Activated CD8-positive, alpha-beta memory T cell treated with anti-CD3 and anti-CD28 coated beads for 24 hours (primary cell): ENCODE data around the gene CNTNAP4.

Experiments
- DNase-seq: peaks from one replicate; pipeline ENCODE4 v3.0.0-alpha.2; 2020

CNTNAP4 gene

DNA sequence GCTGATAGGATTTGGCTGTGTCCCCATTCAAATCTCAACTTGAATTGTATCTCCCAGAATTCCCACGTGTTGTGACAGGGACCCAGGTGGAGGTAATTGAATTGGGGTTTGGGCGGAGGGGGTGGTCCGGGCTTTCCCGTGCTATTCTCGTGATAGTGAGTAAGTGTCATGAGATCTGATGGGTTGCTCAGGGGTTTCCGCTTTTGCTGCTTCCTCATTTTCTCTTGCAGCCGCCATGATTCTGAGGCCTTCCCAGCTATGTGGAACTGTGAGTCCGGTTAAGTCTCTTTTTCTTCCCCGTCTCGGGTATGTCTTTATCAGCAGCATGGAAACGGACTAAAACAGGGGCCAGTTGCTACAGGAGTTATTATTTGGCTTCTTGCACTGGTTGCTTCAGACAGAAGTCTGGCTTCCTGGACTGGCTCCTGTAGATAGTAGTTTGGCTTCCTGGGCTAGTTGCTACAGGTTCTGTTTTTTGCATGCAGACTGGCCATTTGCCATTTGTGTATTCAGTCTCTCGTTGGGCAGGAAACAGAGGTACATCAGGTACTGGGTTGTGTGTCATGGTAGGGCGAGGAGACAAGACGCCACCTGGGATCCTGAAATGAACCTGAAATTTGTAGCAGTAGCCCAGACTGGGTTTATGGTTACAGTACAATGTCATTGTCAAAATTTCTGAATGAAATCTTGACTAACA, 32.6 kb downstream of the CNTNAP4 start:
- DNase-seq: no peak

GRCh38 chr16:76311260-76311659, 34.1 kb downstream of the CNTNAP4 start:
- DNase-seq: no peak

- DNase-seq: no peak
Observed at GRCh38 chr16:76318565-76318964, 41.4 kb downstream of the CNTNAP4 start.

- no peak for DNase-seq
Observed at GRCh38 chr16:76329106-76329505, 51.9 kb downstream of the CNTNAP4 start.

- DNase-seq: no peak
Observed at GRCh38 chr16:76335180-76335974, 58.2 kb downstream of the CNTNAP4 start.

DNA sequence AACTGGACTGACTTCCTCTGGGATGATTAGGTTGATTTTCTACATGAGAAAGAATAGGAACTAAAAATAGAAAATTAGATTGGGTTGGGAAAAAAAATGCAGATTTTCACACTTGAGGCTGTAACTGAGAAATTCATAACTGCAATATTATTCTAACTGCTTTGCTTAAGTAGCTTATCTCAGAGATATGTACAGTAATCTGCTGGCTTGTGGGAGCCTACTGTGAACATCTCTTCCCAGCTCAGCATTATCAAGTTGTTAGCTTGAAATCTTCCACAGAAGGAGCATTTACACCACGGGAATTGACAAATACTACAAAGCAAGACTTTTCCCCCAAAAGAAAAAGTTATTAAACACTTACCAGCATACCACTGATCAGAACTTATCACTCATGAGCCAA, 58.9 kb downstream of the CNTNAP4 start:
- no peak for DNase-seq

GRCh38 chr16:76338472-76338871, 61.3 kb downstream of the CNTNAP4 start:
- DNase-seq: no peak

- DNase-seq: no peak
Observed at GRCh38 chr16:76343769-76344168, 66.6 kb downstream of the CNTNAP4 start.

GRCh38 chr16:76345163-76345661, 68.0 kb downstream of the CNTNAP4 start:
- DNase-seq: no peak

DNA sequence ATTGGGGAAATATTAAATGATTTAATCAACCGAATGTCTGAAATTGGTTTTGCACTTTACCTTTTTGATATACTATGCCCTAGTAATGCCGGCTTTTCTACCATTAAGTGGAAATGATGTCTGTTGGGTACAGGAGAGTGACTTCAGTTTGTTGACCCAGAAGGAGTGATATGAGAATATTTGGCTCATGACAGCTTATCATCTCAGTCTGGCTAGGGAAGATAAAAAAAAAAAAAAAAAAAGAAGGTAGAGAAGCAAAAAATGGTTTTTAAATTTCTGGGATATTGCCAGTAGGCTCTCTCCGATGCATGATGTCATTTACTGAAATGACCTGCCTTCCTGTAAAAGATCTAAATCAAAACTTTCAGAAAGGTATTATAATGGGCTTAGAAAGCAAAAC, 69.0 kb downstream of the CNTNAP4 start:
- DNase-seq: no peak

- no peak for DNase-seq
Observed at GRCh38 chr16:76351441-76351840, 74.2 kb downstream of the CNTNAP4 start.

- DNase-seq: no peak
Observed at GRCh38 chr16:76360404-76360803, 83.2 kb downstream of the CNTNAP4 start.

DNA sequence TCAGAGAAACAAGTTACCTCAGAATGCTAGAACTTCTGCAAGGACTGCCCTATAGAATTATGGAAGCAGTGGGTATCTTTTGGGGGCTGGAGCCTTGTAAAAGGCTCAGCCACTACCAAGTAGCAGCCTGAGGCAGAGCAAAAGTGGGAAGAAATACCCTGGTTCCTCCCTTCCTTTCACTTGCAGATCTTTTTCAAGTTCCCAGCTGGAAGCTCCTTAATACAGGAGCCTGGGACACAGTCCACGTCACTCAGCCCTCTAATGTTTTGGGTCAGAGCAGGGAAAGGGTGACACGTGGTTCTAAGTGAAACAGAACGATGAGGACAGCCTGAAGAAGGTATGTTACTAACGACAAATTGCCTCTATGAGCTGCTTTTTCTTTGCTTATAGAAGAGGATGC, 93.1 kb downstream of the CNTNAP4 start:
- DNase-seq: no peak

DNA sequence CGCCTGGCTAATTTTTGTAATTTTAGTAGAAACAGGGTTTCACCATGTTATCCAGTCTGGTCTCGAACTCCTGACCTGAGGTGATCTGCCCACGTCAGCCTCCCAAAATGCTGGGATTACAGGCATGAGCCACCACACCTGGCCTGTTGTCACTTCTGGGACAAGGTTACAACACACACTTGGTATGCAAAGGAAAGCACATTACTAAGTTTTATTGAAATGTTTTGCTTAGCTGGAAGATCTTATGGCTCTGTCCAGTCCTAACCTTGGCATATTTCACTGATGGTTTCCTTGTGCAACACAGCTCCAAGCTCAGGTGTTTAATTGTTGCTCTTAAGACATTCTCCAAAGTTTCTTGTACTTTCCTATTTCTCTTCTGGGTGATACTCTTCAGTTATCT, 94.2 kb downstream of the CNTNAP4 start:
- DNase-seq: no peak

GRCh38 chr16:76373998-76374397, 96.8 kb downstream of the CNTNAP4 start:
- DNase-seq: no peak

- no peak for DNase-seq
Observed at GRCh38 chr16:76376988-76377387, 99.8 kb downstream of the CNTNAP4 start.

GRCh38 chr16:76378020-76378419, 100.8 kb downstream of the CNTNAP4 start:
- no peak for DNase-seq

DNA sequence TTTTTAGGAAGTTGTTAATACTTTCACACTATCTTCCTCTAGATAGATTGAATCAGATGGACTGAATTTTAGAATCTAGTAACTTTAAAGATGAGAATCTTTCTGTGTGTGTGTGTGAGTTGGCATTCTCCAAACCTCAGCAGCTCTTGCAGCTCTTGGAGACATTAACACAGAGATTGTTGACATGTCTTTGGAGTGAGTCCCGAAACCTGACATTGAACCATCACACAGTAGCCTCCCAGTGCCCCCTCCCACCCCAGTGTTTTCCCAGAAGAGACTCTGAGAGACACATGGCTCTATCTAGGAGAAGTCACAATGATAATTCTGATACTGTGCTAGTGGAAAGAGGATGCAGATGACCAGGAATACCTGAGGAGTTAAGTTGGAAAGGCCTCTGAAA, 103.9 kb downstream of the CNTNAP4 start:
- no peak for DNase-seq

DNA sequence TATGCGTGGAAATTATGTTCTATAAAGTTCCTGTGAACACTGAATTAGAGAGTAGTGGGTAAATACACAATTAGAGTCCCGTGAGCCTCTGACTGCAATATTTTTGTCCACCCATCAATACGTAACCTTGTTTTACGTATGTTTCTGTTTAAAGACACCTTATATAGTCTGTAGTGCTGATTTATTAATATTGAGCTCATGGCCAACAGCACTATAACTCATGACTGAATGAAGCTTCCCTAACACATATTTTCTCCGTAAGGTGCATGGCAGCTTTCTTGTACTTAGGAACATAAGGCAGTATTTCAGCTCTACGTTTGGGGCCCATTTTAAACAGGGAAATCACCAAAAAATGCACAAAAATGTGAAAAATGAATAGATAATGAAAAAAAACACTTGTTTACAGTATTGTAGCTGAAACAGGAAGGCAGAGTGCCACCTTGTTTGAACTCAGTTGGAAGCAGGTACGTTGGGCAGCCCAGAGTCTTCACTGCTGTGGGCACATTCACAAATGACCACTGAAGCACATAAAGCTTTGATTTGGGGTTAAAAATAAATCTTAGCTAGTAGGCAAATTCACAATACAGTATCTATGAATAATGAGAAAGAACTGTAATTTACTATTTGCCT, 108.5 kb downstream of the CNTNAP4 start:
- DNase-seq: no peak

DNA sequence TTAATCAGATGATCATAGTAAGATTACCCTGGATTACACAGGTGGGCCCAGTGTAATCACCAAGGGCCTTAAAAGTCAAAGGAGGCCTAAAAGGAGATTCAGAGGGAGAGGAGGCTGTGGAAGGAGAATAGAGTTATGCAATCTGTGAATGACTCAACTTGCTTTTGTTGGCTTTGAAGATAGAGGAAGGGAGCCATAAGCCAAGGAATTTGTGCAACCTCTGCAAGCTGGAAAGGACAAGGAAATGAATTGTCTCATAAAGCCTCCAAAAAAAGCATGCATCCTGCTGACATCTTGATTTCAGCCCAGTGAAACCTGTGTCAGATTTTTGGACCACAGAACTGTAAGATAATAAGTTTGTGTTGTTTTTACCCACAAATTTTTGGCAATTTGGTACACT, 109.6 kb downstream of the CNTNAP4 start:
- DNase-seq: no peak

DNA sequence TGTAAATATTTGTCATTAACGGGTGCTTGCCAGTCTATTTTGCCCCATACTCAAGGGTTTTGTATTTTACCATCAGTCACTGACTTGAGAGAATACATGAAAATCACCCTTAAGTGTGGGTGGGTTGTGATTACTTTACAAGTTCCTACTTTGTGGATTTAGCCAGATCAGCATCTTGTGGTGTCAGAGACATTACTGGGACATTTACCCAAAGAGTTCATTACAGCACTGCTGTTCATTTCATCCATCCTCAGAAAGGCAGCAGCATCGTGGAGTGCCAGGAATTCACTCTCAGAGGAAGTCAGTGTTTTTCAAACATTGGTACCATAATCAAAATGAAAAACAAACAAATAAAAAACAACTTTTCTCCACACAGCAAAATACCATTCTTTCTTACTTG, 110.8 kb downstream of the CNTNAP4 start:
- no peak for DNase-seq

- DNase-seq: no peak
Observed at GRCh38 chr16:76389126-76389525, 111.9 kb downstream of the CNTNAP4 start.

DNA sequence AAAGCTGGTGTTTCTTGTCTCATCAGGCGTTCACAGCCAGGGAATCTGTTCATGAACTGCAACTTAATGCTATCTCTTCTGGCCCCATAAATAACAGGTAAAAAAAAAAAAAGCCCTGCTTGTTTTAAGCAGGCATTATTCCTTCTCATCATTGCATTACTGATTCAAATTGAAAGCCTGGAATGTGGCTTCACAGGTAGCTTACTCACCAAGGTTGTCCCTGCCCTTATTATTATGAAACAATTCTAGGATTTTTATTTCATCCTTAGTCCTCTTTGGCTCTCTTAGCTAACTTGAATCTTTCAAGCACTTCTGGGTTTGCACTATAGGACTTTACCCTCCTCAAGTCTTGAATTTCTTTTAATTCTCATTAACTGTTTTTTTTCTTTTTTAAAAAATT, 113.3 kb downstream of the CNTNAP4 start:
- DNase-seq: no peak

DNA sequence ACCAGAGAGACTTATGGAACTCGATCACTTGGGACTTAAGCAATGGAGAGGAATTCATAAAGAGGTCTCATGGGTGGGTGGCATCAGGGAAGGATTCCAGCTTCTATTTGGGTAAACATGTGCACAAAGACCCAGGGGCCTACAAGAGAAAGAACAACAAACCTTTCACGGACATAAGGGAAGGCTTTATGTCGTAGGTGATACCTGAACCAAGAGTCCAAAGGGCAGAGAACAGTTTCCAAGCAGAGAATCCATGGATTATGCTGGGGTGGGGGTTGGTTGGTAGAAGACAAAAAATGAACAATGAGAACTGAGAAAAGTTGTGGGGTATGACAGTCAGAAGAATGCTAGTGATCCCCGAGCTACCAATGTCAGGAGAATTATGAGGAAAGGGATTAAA, 119.8 kb downstream of the CNTNAP4 start:
- DNase-seq: no peak
